COLO668 (cell line): ENCODE data around the gene TRIP13.
A peak's percentile ranks its signal among the peaks of the same experiment; 100 is the strongest.
"Not testable (repeated sequence)": the region's sequence is repeated elsewhere in the genome, so short reads cannot be mapped to it uniquely, and the experiment has no call there.

ENCODE experiments used
- DNase-seq: peaks from one replicate; lab custom pipeline; 2025; ENCODE audit not compliant: unreplicated experiment; lab: John Stamatoyannopoulos, UW

TRIP13 gene

GRCh38 chr5:889075-889710 lies 3.5 kb upstream of the TRIP13 start:
- DNase-seq: no peak

GRCh38 chr5:891117-891836 lies 1.4 kb upstream of the TRIP13 start:
- DNase-seq: no peak

GRCh38 chr5:891837-892393 lies 769 bp upstream of the TRIP13 start:
- peak; percentile 43 for DNase-seq

- no peak for DNase-seq
These were observed 438 bp downstream of the TRIP13 start for GRCh38 chr5:893137-893506.

- DNase-seq: peak; percentile 91
These were observed 1.0 kb downstream of the TRIP13 start for GRCh38 chr5:893711-894110.

GRCh38 chr5:900781-901180 lies 8.1 kb downstream of the TRIP13 start:
- no peak for DNase-seq

- DNase-seq: no peak
These were observed 9.6 kb downstream of the TRIP13 start for GRCh38 chr5:902129-902916.

- DNase-seq: no peak
These were observed 11.0 kb downstream of the TRIP13 start for GRCh38 chr5:903756-904096.

GRCh38 chr5:905139-905642 lies 12.5 kb downstream of the TRIP13 start:
- no peak for DNase-seq

- DNase-seq: no peak
These were observed 14.8 kb downstream of the TRIP13 start for GRCh38 chr5:907366-907910.

- no peak for DNase-seq
These were observed 15.5 kb downstream of the TRIP13 start for GRCh38 chr5:908172-908571.

GRCh38 chr5:909086-909485 lies 16.4 kb downstream of the TRIP13 start:
- DNase-seq: no peak

GRCh38 chr5:909994-910768 lies 17.5 kb downstream of the TRIP13 start:
- DNase-seq: no peak

- DNase-seq: no peak
These were observed 18.1 kb downstream of the TRIP13 start for GRCh38 chr5:910769-911160.

GRCh38 chr5:911601-912000 lies 18.9 kb downstream of the TRIP13 start:
- DNase-seq: no peak

GRCh38 chr5:912280-913091 lies 19.8 kb downstream of the TRIP13 start:
- DNase-seq: peak; percentile 48

- DNase-seq: no peak
These were observed 21.5 kb downstream of the TRIP13 start for GRCh38 chr5:914174-914573.

GRCh38 chr5:914612-915011 lies 21.9 kb downstream of the TRIP13 start:
- no peak for DNase-seq

GRCh38 chr5:915346-915745 lies 22.7 kb downstream of the TRIP13 start:
- DNase-seq: not testable (repeated sequence)

GRCh38 chr5:915946-916345 lies 23.3 kb downstream of the TRIP13 start:
- no peak for DNase-seq
